GM12874 (cell line): ENCODE measurements around the gene SIRT3.

Experiments used
- CTCF ChIP-seq: IDR thresholded peaks from 2 replicates; pipeline ENCODE4 v1.5.1; 2011; ENCODE audit warnings: low read depth, mild to moderate bottlenecking, control low read depth, low read length, moderate library complexity; ENCODE audit not compliant: insufficient read depth

The SIRT3 gene

GRCh38 chr11:213111-213510 lies 23.0 kb downstream of the SIRT3 start:
- no peak for TF ChIP-seq CTCF

- TF ChIP-seq CTCF: no peak
Observed at GRCh38 chr11:212150-213100, 23.7 kb downstream of the SIRT3 start.

GRCh38 chr11:211741-212140 lies 24.4 kb downstream of the SIRT3 start:
- no peak for TF ChIP-seq CTCF

- TF ChIP-seq CTCF: no peak
Observed at GRCh38 chr11:211295-211694, 24.8 kb downstream of the SIRT3 start.

GRCh38 chr11:210803-211180 lies 25.4 kb downstream of the SIRT3 start:
- no peak for TF ChIP-seq CTCF

- no peak for TF ChIP-seq CTCF
Observed at GRCh38 chr11:210122-210802, 25.9 kb downstream of the SIRT3 start.

- TF ChIP-seq CTCF: no peak
Observed at GRCh38 chr11:209275-210121, 26.6 kb downstream of the SIRT3 start.
